GM19468 (cell line): Measurements from ENCODE around the gene RNF220.
"Not testable (repeated sequence)": the region's sequence is repeated elsewhere in the genome, so short reads cannot be mapped to it uniquely, and the experiment has no call there.

Experiments used
- ATAC-seq: cut with Tn5 transposase; IDR thresholded peaks from one replicate; pipeline ENCODE4 v1.9.1; 2021; ENCODE audit warnings: mild to moderate bottlenecking, moderate library complexity, moderate number of reproducible peaks; ENCODE audit not compliant: unreplicated experiment; ENCODE audit errors: extremely low read depth

The RNF220 gene

DNA sequence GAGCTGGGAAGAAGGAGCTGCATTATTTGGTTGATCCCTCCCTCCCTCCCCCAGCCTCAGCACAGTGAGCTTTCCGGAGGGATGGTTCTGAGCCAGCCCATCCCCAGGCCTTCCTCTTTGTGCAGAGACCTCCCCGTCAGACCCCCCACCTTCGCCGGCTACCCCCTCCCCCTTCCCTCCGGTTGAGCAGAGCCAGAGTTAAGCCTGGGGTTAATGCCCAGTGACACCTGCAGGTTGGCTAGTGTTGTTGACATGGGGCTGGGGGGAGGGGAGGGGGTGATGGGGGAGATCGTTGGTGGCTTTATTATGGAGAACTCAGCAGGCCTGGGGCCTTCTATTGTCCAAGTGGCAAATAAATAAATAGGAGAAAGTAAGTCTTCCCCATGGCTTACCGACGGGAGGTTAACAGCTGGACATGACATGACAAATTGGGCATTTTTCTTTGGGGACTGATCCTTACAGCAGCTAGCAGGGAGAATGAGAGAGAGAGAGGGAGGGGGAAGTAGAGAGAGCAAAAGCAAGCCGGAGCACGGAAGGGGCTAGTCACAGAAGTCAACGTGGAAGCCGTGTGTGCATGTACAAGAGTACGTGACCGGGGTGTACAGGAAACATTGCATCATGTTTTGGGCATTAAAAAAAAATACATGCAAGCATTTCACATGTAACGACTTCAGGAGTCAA lies 138.1 kb downstream of the RNF220 start:
- no peak for ATAC-seq

- ATAC-seq: no peak
These were observed 138.7 kb downstream of the RNF220 start for GRCh38 chr1:44543786-44544185.

GRCh38 chr1:44544960-44545359 lies 139.9 kb downstream of the RNF220 start:
- no peak for ATAC-seq

GRCh38 chr1:44545961-44546360 lies 140.9 kb downstream of the RNF220 start:
- ATAC-seq: no peak

DNA sequence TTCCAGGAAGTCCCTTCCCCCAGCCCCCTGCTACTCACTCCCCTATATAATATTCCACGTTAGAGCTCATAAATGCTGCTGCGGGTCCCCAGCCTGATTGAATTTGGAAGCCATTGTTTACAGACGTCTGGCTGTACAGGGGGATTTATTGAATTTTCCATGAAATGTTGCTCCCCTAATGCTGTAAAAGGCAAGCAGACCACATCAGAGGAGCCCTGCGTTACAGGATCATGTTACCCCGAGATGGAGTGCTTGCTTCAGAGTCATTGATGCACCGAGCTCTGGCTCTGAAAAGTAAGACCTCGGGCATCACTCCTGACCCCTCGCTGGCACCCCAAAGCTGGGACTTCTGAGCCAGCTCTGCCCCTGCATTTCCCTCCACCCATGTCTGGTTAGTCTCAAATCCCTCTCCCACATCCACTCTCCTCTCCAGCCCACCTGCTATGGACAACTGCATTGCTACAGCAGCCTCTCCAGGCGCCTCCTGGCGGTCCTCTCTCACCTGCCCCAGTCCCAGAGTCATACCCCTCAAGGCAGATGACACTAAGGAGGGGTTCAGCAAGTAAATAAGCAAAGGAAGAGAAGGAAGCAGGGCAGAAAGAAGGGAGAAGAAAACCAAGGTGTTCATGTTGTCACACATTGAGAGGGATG lies 141.5 kb downstream of the RNF220 start:
- no peak for ATAC-seq

DNA sequence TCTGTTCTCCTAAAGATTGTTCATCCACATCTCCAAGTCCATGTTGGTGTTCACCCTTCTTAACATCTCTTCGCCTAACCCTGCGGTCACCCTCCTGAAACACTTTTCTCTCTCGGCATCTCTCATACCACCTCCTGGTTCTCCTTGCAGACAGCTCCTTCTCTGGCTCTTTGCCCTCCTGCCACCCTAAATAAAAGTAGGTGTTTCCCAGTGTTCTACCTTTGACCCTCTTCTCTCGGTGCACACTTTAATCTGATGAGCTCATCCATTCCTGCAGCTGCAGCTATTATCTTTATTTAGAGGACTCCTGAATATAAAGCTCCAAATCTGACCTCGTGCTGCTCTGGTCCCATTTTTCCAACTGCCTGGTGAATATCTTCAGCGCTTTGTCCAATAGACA lies 142.3 kb downstream of the RNF220 start:
- ATAC-seq: no peak

DNA sequence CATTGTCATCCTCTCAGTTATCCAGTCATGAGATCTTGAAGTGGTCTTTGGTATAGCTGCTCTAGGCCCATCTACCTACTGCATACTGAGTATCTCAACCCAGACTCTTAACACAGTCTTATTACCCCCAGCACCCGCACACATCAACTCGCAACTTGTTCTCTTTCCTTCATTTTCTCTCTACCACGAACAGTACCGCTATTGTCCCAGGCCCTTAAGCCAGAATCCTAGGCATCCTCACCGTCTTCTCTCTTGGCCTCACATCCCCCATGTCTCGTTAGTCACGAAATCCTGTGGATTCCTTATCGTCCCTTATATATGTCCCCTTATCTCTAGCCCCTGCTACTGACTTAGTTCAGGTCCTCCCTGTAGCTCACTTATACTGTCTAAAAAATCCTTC lies 142.8 kb downstream of the RNF220 start:
- no peak for ATAC-seq

GRCh38 chr1:44549510-44549909 lies 144.5 kb downstream of the RNF220 start:
- ATAC-seq: no peak

GRCh38 chr1:44553127-44553758 lies 148.2 kb downstream of the RNF220 start:
- ATAC-seq: no peak

DNA sequence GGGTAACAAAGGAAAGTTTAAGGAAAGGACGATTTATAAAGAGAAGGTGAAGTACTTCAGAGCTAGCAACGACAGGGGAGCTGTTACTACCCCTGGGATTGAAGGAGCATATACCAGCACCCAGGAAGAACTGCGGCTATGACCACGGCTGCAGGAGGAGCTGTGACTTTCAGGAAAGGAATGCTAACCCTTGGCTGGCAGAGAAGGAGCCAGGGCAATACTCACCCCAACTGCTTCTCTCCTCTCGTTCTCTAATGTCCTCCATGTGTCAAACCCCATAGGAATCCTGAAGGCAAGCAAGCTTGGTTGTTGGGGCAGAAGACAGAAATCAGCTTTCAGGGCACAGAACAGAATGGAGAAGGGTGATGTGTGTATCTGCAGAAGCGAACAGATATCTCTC lies 148.7 kb downstream of the RNF220 start:
- ATAC-seq: no peak

DNA sequence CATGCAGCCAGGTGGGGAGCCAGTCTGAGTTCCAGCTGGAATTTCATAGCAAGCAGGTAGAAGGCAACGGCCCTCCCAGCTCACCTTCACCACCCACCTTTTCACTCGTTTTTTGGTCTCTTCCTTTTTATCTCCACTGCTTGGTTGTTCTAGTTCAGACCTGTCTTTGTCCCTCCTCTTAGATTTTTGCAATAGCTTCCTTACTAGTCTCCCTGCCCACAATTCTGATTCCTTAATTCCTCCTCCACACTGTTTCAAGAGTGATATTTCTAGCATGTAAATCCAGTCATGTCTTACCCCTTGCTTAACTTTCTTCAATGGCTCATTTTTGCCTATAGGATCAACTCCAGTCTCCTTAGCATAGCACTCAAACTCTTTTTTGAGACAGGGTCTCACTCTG lies 149.7 kb downstream of the RNF220 start:
- no peak for ATAC-seq

- no peak for ATAC-seq
These were observed 152.7 kb downstream of the RNF220 start for GRCh38 chr1:44557778-44558177.

DNA sequence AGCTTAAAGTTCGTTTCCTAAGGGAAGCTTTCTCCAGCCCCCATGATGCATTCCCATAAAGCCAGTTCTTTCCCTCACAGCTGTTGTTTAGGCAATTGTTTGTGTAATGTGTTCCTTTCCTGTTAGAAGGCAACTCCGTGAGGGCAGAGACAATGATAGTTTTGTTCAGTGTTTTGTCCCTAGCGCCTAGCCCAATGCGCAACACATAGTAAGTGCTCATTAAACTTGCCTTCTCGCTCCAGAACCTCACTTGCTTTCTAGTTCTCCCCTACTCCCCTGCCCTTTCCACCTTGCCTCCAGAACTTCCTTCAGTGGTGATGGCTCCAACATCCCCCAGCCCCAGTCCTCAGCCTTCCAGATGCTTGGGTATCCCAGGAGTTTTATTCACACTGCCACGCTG lies 153.8 kb downstream of the RNF220 start:
- no peak for ATAC-seq

DNA sequence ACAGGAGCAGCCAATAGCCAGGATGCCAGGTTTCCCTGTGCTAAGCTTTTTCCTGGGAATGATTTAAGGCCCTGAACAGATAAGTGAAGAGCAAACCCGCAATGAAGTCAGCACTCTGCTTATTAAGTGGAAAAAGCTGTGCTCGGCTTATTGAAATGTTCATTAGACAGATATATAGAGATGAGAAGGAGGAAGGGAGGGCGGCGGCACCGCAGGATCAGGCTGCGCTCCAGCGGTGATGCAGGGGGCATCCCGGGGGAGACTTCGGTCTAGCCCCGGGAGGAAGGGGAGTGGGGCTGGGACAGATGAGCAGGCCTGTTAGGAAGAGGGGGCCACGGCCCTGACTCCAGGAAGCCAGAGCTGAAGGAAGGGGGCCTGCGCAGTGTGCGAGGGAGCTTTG lies 154.3 kb downstream of the RNF220 start:
- ATAC-seq: no peak

GRCh38 chr1:44559913-44560312 lies 154.9 kb downstream of the RNF220 start:
- ATAC-seq: no peak

DNA sequence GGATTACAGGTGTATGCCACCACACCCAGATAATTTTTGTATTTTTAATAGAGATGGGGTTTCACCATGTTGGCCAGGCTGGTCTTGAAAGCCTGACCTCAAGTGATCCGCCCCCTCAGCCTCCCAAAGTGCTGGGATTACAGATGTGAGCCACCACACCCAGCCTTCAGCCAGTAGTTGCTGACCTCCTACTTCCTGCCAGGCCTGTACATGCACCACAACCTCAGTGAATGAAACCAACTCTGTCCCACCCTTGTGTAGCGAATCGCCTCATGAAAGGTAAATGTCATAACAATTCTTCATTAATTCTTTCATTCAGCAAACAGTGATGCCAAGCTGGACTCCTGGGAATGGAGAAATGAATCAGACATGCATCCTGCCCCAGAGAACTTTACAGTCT lies 155.6 kb downstream of the RNF220 start:
- not testable (repeated sequence) for ATAC-seq

DNA sequence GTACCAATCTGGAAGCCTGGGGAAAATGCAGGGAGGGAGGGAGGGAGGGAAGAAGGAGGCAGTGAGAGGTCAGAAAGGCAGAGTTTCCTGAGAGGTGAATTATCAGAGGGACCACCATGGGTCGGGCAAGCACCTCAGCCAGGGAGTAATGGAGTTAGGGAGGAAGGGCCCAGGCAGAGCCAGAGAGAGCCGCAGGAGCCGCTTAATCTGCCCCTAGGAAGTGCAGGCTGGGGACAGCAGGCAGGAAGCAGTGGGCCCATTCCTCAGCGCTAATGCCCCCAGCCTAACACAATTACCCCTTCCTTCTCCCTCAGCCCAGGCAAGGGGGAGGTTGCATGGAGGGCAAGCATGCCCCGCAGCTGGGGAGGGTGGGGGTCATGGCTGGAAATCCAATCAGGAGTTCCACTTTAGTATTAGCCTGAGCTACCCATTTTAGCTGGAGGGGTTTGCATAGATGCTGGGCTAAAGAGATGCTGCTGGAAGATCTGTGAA lies 160.2 kb downstream of the RNF220 start:
- ATAC-seq: no peak

DNA sequence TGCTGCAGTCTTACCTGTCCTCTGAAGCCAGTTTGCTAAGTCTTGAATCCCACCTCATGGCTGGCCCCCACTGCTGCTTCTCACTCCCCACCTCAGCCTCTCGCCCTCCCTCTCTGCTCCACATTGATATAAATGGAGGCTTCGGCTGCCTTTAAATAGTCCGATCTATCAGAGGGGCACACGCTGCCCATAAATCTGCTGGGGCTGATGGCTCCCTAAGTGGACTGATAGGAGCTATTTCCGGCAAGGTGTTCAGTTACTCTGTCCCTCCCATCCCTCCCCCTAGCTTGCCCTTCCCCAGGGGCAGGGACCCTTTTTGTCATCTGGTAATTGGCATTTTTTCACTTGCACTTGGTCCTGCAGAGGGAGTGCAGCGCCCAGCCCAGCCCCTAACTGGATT lies 160.8 kb downstream of the RNF220 start:
- ATAC-seq: no peak

GRCh38 chr1:44566281-44567046 lies 161.4 kb downstream of the RNF220 start:
- no peak for ATAC-seq

DNA sequence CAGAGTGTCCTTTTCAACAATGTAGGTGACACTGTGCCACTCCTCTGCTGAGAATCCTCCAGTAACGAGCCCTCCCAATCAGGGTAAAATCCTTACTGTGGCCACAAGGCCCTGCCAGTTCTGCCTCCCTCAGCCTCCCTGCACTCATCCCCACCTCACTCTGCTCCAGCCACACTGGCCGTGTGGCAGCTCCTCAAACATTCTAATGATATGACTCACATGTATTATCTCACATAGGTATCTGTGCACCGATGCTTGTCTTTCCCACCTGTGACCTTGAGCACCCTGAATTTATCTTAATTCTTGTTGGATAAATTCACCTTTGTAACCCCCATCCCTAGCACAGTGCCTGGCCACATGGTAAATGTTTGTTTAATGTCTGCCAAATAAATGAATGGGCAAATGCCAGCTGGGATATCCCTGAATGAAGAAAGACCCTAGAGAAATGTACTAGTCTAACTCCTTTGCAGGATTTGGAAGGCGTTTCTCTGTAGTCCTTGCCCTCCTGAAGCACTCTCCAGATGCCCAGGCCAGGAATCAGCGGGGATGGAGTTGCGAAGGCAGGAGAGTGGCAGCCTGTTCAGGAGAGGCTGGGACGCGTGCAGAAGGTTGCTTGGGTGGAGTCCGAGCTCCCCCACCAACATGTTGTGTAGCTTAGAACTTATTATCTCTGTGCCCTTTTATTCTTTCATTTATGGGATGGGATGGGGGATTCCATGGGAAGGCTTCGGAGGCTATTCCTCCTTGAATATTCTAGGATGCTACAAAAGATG lies 163.3 kb downstream of the RNF220 start:
- ATAC-seq: no peak
